Caco-2 (cell line): ENCODE data around the gene MMP28. TPM values are rescaled to one million over a fixed set of nuclear protein-coding genes. Genes with fewer than 3 reads are reported as not detected.

Experiments used
- BruUV-seq: library from RNA; stranded (reverse); fragments of 400-500 nt; replicated peaks from 2 replicates; lab custom pipeline; 2021; lab: Mats Ljungman, UMichigan
- CTCF ChIA-PET: fragments of 300-600 bp; sonication (Branson Sonifier 250); formaldehyde crosslinking; loops from one replicate; lab custom pipeline; 2022; ENCODE audit warnings: antibody characterized with exemption; lab: Charles Lee
- POLR2A ChIA-PET: fragments of 300-600 bp; sonication (Branson Sonifier 250); formaldehyde crosslinking; loops from one replicate; lab custom pipeline; 2022; ENCODE audit warnings: antibody characterized with exemption; lab: Charles Lee
- DNase-seq, 2 experiments: peaks; one replicate each; pipeline versions ENCODE4 v3.0.0 to v3.0.0-alpha.2; 2020 to 2022
- H3K27me3 ChIP-seq: replicated peaks from 2 replicates; pipeline ENCODE4 v1.6.0; 2011; ENCODE audit warnings: low read length; ENCODE audit not compliant: control insufficient read depth, insufficient read depth
- H3K36me3 ChIP-seq: 2 replicates; pipeline ENCODE4 v1.5.1; 2011; ENCODE audit warnings: low read length; ENCODE audit not compliant: control insufficient read depth, insufficient read depth
- H3K4me1 ChIP-seq: fragments of 250-450 bp; sonication (Bioruptor Pico); 2 replicates; pipeline ENCODE4 v1.5.1; 2020; ENCODE audit warnings: mild to moderate bottlenecking
- H3K4me3 ChIP-seq: 2 replicates; pipeline ENCODE4 v1.5.1; 2011; ENCODE audit warnings: low read depth, mild to moderate bottlenecking, control low read depth, low read length
- H3K9me3 ChIP-seq: fragments of 250-450 bp; sonication (Bioruptor Pico); 2 replicates; pipeline ENCODE4 v1.5.1; 2020; ENCODE audit warnings: mild to moderate bottlenecking, moderate library complexity
- H3K27ac Mint-ChIP-seq: one replicate; pipeline ENCODE4 v1.8.0; 2022; ENCODE audit warnings: mixed read lengths; ENCODE audit not compliant: unreplicated experiment
- H3K27me3 Mint-ChIP-seq: one replicate; pipeline ENCODE4 v1.8.0; 2022; ENCODE audit warnings: mixed read lengths; ENCODE audit not compliant: insufficient read depth, unreplicated experiment
- H3K36me3 Mint-ChIP-seq: one replicate; pipeline ENCODE4 v1.8.0; 2022; ENCODE audit warnings: mild to moderate bottlenecking, mixed read lengths; ENCODE audit not compliant: insufficient read depth, unreplicated experiment
- H3K4me1 Mint-ChIP-seq: one replicate; pipeline ENCODE4 v1.8.0; 2022; ENCODE audit warnings: low read depth, mixed read lengths; ENCODE audit not compliant: unreplicated experiment
- H3K4me3 Mint-ChIP-seq: one replicate; pipeline ENCODE4 v1.8.0; 2022; ENCODE audit warnings: mild to moderate bottlenecking, moderate library complexity, mixed read lengths; ENCODE audit not compliant: unreplicated experiment
- H3K9me3 Mint-ChIP-seq: one replicate; pipeline ENCODE4 v1.8.0; 2022; ENCODE audit warnings: mixed read lengths; ENCODE audit not compliant: unreplicated experiment
- CTCF ChIP-seq, 2 experiments: fragments of 200-600 bp in 1 of 2; IDR thresholded peaks; 1 replicate in 1 of 2; 2 replicates in 1 of 2; pipeline versions ENCODE4 v1.5.1 to v1.8.0; 2011 to 2022; ENCODE audit warnings: antibody characterized with exemption in 1 of 2, control low read depth in 1 of 2, inconsistent platforms in 1 of 2, low read depth in 1 of 2, low read length in 1 of 2, mild to moderate bottlenecking in 1 of 2, moderate library complexity in 1 of 2; ENCODE audit not compliant: insufficient read depth in 1 of 2, severe bottlenecking in 1 of 2, unreplicated experiment in 1 of 2
- intact Hi-C: fragments of 100-400 bp; cut with micrococcal nuclease; formaldehyde crosslinking; loops from one replicate; pipeline ENCODE4 v1.10.0; 2022; ENCODE audit not compliant: unreplicated experiment
- total RNA-seq: library from RNA; stranded (reverse); gene quantifications from 2 replicates; pipeline ENCODE4 v1.2.3, GENCODE V29; 2022

The MMP28 gene
- total RNA-seq, 1 experiment from 2014 or later: not detected

- Mint-ChIP-seq H3K4me1 (no peaks in the 10 kb centered on the region), H3K27ac (no peak overlapping the region), H3K9me3 (no peaks in the 10 kb centered on the region), H3K36me3 (peaks cover 79% of the 10 kb centered on the region), H3K27me3 (no peaks in the 10 kb centered on the region), H3K4me3 (no peak overlapping the region)
- ChIA-PET CTCF (interaction anchor here (1.0 to 3.2 kb wide), 3 partner anchors 8 to 53 kb away, joined by 3 to 14 read pairs (median 4); partner anchors contain the start of gene TAF15), POLR2A (interaction anchor here (0.6 kb wide), 1 partner anchor 8 kb away, joined by 5 read pairs; no protein-coding TSS in a partner anchor)
- TF ChIP-seq CTCF (IDR thresholded peaks at IDR 0.05; ENCODE audit: insufficient read depth in 1 of 2, low read depth in 1 of 2, low read length in 1 of 2, severe bottlenecking in 1 of 2, unreplicated experiment in 1 of 2): no peak
- H3K36me3 ChIP-seq: peaks cover 3% of the 10 kb centered on the region; the same call in 1 of the 2 replicates
- intact Hi-C loops: no loop called here
- no peak for DNase-seq
- no TSS peak for BruUV-seq
- H3K9me3 ChIP-seq: no peaks in the 10 kb centered on the region
- no peaks in the 10 kb centered on the region for H3K4me1 ChIP-seq
- H3K4me3 ChIP-seq: no peak overlapping the region
- no peaks in the 10 kb centered on the region for H3K27me3 ChIP-seq
Observed at GRCh38 chr17:35817196-35817595, 21.8 kb upstream of the MMP28 start.

- no peak overlapping the region for H3K4me3 Mint-ChIP-seq
- H3K36me3 Mint-ChIP-seq: peaks cover 79% of the 10 kb centered on the region
- H3K36me3 ChIP-seq: 0 out of 2 replicates have a peak, but pooled peaks cover 2% of the 10 kb centered on the region
- no peak overlapping the region for H3K27ac Mint-ChIP-seq
- CTCF ChIA-PET: interaction anchor here (1.3 to 3.2 kb wide), 2 partner anchors 24 to 53 kb away, joined by 4 to 14 read pairs; no protein-coding TSS in a partner anchor
- H3K9me3 Mint-ChIP-seq: no peaks in the 10 kb centered on the region
- no peaks in the 10 kb centered on the region for H3K27me3 ChIP-seq
- H3K9me3 ChIP-seq: no peaks in the 10 kb centered on the region
- BruUV-seq: no TSS peak
- DNase-seq: no peak
- POLR2A ChIA-PET: interaction anchor here (0.6 kb wide), 4 partner anchors 8 to 1133 kb away, joined by 5 to 17 read pairs (median 8); partner anchors contain the start of gene PEX12
- H3K4me3 ChIP-seq: no peak overlapping the region
- intact Hi-C loops: no loop called here
- H3K4me1 Mint-ChIP-seq: no peaks in the 10 kb centered on the region
- H3K27me3 Mint-ChIP-seq: no peaks in the 10 kb centered on the region
- TF ChIP-seq CTCF (IDR thresholded peaks at IDR 0.05; ENCODE audit: insufficient read depth in 1 of 2, low read depth in 1 of 2, low read length in 1 of 2, severe bottlenecking in 1 of 2, unreplicated experiment in 1 of 2): no peak
- H3K4me1 ChIP-seq: no peaks in the 10 kb centered on the region
Observed at GRCh38 chr17:35816723-35817122, 21.3 kb upstream of the MMP28 start.

GRCh38 chr17:35812456-35812855 lies 17.0 kb upstream of the MMP28 start:
- no peak for DNase-seq
- H3K36me3 ChIP-seq: 0 out of 2 replicates have a peak, but pooled peaks cover 2% of the 10 kb centered on the region
- H3K27ac Mint-ChIP-seq: no peak overlapping the region
- CTCF ChIA-PET: interaction anchor here (0.7 kb wide), 1 partner anchor 31 kb away, joined by 10 read pairs; no protein-coding TSS in a partner anchor
- H3K4me3 Mint-ChIP-seq: no peak overlapping the region
- BruUV-seq: no TSS peak
- no peaks in the 10 kb centered on the region for H3K27me3 ChIP-seq
- H3K9me3 Mint-ChIP-seq: no peaks in the 10 kb centered on the region
- peaks cover 12% of the 10 kb centered on the region; the same call in 1 of the 2 replicates for H3K4me1 ChIP-seq
- no peaks in the 10 kb centered on the region for H3K27me3 Mint-ChIP-seq
- TF ChIP-seq CTCF (IDR thresholded peaks at IDR 0.05; ENCODE audit: insufficient read depth in 1 of 2, low read depth in 1 of 2, low read length in 1 of 2, severe bottlenecking in 1 of 2, unreplicated experiment in 1 of 2): no peak
- POLR2A ChIA-PET: interaction anchor here (0.7 kb wide), 1 partner anchor 857 kb away, joined by 8 read pairs; no protein-coding TSS in a partner anchor
- peaks cover 69% of the 10 kb centered on the region for H3K36me3 Mint-ChIP-seq
- H3K4me3 ChIP-seq: no peak overlapping the region
- peaks cover 16% of the 10 kb centered on the region for H3K4me1 Mint-ChIP-seq
- H3K9me3 ChIP-seq: no peaks in the 10 kb centered on the region
- intact Hi-C loops: no loop called here
